ENCODE data around the gene THAP5.

THAP5 gene, protein sequence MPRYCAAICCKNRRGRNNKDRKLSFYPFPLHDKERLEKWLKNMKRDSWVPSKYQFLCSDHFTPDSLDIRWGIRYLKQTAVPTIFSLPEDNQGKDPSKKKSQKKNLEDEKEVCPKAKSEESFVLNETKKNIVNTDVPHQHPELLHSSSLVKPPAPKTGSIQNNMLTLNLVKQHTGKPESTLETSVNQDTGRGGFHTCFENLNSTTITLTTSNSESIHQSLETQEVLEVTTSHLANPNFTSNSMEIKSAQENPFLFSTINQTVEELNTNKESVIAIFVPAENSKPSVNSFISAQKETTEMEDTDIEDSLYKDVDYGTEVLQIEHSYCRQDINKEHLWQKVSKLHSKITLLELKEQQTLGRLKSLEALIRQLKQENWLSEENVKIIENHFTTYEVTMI

DNA sequence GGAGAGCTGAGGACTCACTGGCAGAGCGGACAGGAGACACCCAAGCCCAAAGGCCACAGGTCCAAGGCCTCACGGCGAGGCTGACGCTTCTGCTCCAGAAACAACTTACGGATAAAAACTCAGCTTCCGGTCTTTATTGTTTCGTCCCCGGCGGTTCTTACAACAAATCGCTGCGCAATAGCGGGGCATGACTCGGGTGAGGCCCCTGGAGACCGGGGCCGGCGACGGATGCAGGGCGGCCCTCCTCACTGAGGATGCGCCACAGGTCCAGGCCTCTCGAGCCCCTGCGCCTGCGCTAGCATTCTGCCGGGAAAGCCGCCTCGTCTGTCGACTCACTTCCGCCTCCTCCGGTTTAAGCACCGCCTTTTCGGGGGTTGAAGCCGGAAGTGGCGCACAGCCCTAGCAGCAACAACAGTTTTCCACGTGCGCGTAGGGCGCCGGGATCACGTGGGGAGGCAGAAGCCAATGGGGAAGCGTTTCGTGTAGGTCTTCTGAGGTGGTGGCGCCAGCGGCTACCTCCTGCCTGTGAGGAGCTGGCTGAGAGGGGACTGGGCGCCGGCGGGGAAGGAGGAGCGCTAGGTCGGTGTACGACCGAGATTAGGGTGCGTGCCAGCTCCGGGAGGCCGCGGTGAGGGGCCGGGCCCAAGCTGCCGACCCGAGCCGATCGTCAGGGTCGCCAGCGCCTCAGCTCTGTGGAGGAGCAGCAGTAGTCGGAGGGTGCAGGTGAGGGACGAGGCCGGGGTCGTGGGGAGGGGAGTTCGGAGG lies at the start of gene THAP5, which contains the start of gene DNAJB9:
THAP5 (minus strand) TSS at position 326 of the 765 bp plus-strand sequence; CDS start at position 189, 137 bp downstream.
DNAJB9 (plus strand) TSS at position 494 of the 765 bp plus-strand sequence. CDS start 1,853 bp downstream, outside the sequence.
- DNase-seq, result peak; percentile 96 to 99

DNA sequence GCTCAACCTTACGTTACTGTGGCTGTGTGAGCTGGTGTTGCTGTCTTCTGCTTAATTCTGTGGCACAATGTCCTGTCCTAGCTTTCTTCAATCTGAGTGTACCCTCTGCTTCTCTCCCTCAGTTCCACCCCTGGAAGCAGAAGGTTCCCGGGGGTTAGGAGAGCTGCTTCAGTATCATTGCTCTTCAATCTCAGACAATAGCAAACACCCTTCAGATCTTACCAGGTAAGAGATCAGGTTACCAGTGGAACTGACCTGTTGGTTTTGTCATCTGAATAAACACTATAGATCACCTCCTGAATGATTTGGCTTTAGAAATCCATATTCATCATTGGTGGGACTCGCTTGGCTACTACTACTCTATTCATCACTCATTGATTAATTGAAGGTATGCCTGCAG lies 48.5 kb upstream of the THAP5 start:
- no peak for DNase-seq

DNA sequence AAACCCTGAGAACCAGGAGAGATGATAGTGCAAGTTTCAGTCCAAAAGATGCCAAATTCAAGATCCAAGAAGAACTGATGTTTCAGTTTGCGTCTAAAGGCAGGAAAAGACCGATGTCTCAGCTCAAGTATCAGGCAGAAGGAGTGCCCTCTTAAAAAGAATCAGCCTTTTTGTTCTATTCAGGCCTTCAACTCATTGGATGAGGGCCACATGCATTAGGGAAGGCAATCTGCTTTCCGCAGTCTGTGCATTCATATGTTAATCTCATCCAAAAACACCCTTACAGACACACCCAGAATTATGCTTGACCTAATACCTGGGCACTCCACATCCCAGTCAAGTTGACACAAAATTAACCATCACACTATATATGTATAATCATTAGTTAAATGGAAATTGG lies 45.4 kb upstream of the THAP5 start:
- DNase-seq, result no peak

DNA sequence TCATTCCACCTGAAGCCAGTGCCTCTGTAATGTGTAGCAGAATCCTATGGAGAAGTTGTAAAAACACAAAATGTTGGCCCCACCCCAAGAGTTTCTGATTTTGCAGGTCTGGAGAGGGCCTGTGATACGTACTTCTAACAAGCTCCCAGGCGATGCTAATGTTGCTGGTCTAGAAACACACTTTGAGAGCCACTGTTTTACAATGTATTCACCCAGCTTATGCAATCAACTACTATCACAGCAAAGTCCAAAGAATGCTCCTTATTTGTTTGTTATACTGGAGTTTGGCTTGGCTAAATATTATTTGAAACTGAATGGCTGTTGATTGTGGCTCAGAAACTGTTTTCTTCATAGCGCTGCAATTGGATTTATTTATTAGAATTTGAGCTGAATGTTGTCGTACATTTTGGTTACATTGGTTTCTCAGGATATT lies 44.5 kb upstream of the THAP5 start:
- no peak for DNase-seq

- no peak for DNase-seq
Observed at GRCh38 chr7:108613147-108613948, 43.8 kb upstream of the THAP5 start.

DNA sequence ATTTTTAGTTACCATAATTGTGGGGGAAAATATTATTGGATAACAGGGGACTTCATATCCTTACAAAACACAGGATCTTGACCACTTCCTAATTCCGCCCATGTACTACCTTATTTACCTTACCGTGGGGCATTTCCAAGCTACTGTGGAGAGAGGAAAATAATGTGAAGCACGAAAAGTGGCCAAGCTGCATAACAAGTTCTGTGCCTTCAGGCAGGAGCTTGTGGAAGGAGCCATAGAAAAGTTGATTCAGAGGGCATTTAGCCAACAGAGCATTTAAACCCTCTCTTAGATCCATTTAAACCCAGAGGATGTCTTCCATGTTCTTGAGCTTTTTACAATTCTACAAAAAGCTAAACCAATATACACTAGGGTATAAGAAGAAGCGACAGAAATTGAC lies 41.8 kb upstream of the THAP5 start:
- DNase-seq, result no peak

- DNase-seq, result no peak
Observed at GRCh38 chr7:108609643-108610042, 40.1 kb upstream of the THAP5 start.

DNA sequence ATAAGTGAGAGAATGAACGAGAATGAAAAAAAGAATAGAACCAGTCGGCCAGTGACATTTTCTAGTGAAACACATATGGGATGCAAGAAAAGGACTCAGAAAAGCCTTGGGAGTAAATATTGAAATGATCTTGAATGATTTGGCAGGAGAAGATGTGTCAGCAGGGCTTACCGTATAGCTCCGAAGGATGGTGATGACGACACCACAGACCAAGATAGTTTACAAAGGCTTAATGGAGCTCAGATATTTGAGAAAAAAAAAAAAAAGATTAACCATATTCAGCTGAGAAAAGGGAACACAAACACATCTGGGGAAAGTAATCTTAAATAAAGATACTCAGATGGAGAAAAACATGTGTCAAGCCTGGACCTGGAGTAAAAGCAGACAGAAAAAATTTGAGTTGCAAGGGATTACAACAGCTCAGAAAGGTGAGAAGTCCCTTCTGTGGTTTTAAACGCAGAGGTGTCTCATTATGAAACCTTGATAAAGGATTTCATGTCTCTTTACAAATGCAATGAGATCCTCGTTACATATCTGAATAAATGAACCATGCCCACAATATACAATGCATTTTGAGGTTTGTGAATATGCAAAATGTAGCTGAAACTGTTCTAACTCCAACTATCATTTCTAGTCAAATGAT lies 36.2 kb upstream of the THAP5 start:
- no peak for DNase-seq

- DNase-seq, result no peak
Observed at GRCh38 chr7:108604307-108605077, 35.0 kb upstream of the THAP5 start.

DNA sequence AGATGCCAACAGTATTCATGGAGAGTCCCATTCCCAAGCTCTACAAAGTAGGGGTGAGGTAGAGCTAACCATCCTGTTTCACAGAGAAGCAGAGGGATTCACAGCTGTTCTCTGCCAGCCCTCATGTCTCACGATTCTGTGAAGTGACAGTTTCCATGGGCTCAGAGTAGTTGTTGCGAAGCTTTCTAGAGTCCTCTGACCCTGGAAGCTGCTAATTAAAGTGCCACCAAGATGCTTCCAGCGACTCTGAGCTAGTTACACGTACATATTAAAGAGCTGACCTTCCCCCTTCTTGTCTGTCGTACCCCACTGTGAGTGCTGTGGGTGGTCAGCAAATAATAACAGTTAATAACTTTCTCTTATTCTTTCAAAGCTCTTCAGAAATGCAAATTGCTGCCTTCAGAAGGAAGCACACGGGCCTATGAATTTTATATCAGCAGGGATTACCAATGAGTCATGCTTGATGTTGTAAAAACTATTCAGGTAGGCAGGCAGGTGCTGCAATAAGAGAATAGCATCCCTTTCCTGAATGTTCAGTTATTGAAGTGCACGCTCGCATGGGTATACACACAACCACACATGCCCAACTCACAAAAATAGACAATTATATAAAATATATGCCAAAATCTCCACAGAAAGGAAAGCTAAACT lies 34.3 kb upstream of the THAP5 start:
- DNase-seq, result no peak

DNA sequence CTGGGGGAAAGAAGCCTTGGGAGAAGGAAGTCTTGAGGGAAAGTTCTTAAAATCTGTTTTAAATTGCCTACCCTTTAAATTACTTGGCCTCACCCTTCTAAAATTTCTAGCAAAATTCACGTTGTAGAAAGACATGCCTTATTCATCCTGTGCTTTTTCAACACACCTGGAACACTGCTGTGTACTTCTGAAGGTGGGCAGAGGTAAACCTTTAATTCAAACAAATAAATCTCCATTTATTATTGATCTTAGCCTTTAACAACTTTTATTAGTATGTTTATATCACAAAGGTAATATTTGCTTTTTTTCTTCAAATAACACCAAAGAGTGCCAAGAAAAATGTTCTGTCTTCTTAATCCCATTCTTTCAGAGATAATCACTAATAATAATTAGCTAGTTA lies 30.9 kb upstream of the THAP5 start:
- DNase-seq, result no peak

DNA sequence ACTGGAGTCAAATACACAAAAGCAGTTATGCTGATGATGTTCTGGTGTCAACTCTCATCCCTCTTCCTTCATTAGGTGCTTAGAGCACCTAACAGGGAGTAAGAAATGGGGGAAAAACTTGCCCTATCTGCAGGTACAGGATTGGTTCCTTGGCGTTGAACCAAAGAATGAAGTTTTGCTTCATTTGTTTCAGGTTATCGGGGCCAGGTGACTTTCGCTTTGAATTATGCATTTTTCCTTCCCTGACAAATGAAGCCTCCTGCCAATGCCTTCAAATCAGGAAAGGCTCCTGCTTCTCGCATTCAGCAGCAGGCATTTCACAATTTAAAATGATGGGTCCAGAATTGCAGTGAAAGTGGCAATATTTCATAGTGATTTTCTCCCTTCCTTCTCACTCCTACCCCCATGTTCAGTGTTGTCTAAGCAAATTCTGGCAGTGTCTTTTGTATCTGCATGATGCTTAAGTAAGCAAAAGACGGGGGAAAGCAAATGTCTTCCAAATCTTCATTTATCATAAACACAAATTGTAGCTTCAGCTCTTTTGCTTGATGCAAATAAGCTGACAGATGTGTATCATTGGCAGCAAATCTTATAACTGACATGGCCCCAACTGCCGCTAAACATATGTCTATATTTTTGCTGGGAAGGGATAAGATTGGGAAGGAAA lies 29.5 kb upstream of the THAP5 start:
- no peak for DNase-seq

DNA sequence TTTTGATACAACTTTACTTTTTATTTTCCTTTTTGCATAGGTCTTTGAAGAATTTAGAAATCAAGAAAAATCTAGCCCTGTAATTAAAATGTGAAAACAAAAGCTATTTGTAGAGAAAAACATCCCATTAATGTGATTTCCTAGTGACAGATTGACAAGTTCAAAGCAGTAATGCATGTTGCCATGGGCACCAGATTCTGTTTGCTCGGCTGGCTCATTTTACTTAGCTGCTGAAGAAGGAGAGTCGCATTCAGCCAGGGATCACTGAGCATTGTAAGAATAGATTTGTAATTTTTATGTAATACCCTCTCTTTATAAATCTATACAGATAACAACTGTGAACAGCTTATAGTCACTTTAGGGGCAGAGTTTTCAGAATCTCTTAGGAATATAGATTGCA lies 28.6 kb upstream of the THAP5 start:
- no peak for DNase-seq

DNA sequence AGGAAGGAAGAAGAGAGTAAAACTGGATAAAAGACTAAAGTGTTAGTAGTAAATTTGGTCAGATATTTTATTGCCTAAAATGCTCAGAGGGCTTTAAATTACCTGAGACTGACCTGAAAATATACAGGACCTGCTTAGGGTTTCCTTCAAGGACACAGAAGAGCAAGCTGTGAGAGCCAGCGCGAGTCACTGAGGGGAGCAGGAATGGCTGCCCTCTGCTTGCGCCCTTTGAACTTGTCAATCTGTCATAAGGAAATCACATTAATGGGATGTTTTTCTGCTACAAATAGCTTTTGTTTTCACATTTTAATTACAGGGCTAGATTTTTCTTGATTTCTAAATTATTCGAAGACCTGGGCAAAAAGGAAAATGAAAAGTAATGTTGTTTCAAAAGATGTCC lies 27.1 kb upstream of the THAP5 start:
- DNase-seq, result no peak

- DNase-seq, result no peak
Observed at GRCh38 chr7:108592646-108593201, 23.2 kb upstream of the THAP5 start.

DNA sequence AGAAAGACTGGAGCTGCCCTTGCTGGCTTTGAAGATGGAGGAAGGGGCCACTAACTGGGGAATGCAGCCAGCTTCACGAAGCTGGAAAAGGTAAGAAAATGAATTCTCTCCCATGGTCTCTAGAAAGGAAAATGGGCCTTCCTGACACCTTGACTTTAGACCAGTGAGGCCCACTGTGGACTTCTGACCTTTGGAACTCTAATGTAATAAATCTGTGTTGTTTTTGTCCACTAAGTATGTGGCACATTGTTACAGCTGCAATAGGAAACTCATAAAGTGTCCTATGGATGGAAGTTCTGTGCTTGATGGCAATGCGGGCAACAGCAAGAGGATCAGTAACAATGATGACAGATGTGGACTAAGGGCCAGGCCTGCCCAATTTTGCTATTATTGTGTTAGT lies 21.1 kb upstream of the THAP5 start:
- DNase-seq, result no peak

DNA sequence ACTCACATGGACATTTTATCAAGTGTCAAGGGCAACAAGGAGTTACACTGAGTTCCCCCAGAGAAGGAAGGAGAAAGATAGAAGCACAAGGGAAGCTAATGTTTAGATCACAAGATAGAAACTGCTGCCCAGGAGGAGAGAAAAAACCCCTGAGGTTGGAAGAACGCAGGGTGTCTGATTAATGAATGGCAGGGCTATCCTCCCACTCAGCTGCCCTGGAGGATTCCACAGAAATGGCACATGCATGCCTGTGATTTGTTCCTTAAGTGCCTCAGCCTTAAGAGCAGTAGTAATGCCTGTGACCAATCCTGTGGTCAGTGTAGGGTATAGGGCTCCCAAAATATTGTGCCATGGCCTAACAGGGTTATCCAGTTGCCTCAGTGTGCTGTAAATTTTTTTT lies 20.4 kb upstream of the THAP5 start:
- DNase-seq, result no peak

DNA sequence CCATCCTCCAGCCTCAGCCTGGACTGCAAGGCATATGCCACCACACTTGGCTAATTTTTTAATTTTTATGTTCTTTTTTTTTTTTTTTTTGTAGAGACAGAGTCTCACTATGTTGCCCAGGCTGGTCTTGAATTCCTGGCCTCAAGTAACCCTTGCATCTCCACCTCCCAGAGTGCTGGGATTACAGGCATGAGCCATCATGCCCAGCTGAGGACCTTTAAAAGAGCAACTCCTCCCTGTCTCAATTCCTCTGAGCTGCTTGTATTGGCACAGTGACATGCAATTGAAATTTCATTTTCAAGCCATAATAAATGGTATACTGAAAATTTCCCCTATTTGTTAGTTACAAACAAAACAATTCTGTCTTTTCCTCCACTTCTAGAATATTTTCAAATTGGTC lies 19.7 kb upstream of the THAP5 start:
- no peak for DNase-seq

DNA sequence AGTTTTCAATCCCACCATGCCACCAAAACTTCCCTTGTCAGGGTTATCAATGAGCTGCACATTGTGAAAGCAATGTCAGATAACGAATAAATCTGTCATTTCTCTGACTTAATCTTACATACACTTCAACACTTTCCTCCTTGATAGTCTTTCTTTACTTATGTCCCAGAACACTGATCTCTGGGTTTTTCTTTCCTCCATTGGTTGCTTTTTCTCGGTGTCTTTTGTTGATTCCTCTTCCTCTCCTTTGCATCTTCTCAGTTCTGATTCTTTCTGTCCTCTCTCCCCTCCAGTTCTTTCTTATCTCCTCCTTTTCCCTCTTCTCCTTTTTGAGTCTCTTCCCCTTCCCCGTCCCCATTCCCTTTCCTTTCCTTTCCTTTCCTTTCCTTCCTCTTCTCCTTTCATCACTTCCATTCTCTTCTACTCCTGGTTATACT lies 16.8 kb upstream of the THAP5 start:
- no peak for DNase-seq

DNA sequence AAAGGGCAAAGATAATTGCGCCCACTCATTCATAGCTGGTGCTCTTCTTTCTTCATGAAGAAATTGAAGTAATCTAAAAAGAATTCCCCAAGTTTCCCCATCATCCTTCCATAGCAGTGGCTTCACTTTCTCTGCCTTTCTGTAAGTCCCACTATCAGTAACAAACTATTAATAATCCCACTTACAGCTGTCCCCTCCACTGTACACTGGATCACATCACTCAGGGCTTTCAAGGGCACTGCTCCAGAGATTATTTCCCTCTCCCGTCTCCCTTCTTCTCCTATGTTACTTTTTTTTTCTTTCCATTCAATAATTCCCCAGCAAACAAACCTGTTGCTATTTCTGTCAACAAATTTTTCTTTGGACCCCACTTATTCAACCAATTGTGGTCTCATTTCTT lies 16.3 kb upstream of the THAP5 start:
- DNase-seq, result no peak
